Measurements from ENCODE around the gene FA2H. TPM values are rescaled to one million over a fixed set of nuclear protein-coding genes. Genes with fewer than 3 reads are reported as not detected.

The FA2H gene
- total RNA-seq, 1 donor from 2014 or later: 2.5 TPM

DNA sequence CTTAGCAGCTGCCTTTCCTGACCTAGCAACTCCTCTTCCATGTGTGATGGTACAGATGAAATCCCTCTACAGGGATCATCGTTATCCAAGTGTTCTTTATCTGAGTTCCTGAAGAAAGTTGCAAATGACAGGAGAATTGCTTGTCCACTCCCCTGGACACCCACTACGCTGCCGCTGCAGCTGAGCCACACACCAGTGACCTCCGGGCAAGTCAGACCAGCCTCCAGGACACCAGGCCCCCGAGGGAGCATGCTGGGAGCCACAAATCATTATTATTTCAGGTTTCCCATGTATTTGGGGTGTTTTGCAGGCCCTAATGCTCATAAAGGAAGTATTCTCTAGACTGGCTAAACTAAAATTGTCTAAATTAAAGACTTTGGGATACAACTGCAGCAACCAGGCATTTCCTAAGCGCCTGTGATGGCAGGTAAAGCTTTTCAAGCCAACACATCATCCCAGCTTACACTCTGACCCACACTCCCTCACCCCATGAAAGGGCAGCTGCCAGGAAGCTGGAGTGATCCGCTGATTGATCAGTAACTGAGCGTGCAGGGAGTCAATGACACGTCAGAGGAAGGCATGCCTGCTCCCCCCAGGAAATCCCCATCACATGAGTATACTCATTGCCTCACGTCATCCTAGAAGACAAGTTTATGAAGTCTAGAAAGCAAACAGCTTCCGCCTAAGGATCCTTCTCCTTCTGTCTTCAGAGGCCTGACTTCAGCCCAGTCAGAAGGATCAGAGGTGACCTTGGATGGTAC, 14.4 kb downstream of the FA2H start:
- Histone ChIP-seq H3K4me1 (no peaks in the 10 kb centered on the region), H3K36me3 (no peaks in the 10 kb centered on the region), H3K27ac (no peak overlapping the region), H3K27me3 (ENCODE audit: low read depth) (peaks cover 14% of the 10 kb centered on the region), H3K9me3 (no peaks in the 10 kb centered on the region), H3K4me3 (no peak overlapping the region)
- DNase-seq (no peak), ATAC-seq (no peak)
- intact Hi-C loops (cut with DNase I): no loop called here
- TF ChIP-seq CTCF (IDR thresholded peaks at IDR 0.05): no peak

GRCh38 chr16:74759564-74759963, 15.1 kb downstream of the FA2H start:
- intact Hi-C loops (cut with DNase I): no loop called here
- no peak for TF ChIP-seq CTCF (IDR thresholded peaks at IDR 0.05)
- ATAC-seq (no peak), DNase-seq (no peak)
- Histone ChIP-seq H3K27ac (no peak overlapping the region), H3K4me1 (no peaks in the 10 kb centered on the region), H3K4me3 (no peak overlapping the region), H3K27me3 (ENCODE audit: low read depth) (peaks cover 14% of the 10 kb centered on the region), H3K9me3 (no peaks in the 10 kb centered on the region), H3K36me3 (no peaks in the 10 kb centered on the region)

DNA sequence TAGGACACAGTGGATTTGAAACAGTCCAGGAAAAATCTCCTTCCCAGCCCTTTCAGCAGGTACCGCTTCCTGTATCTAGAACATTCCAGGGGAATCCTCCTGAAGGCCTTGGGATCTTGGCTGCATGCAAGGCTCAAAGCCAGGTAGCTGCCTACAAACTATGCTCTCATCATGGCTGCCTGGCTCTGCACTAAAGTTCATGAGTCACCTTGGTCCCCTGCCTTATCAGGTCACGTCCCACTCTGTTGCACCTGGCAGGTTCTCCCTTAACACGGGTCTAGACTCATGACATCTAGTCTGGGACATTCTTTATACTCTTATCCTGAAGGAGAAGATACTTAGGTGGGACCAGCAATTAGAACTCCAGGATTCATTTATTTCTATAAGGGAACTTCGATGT, 15.8 kb downstream of the FA2H start:
- DNase-seq (no peak), ATAC-seq (no peak)
- H3K9me3 ChIP-seq: no peaks in the 10 kb centered on the region
- intact Hi-C loops (cut with DNase I): no loop called here
- no peak for TF ChIP-seq CTCF (IDR thresholded peaks at IDR 0.05)
- no peak overlapping the region for H3K4me3 ChIP-seq
- H3K27me3 ChIP-seq (ENCODE audit: low read depth): peaks cover 14% of the 10 kb centered on the region
- H3K4me1 ChIP-seq: no peaks in the 10 kb centered on the region
- H3K36me3 ChIP-seq: no peaks in the 10 kb centered on the region
- H3K27ac ChIP-seq: no peak overlapping the region

- no peak for TF ChIP-seq CTCF (IDR thresholded peaks at IDR 0.05)
- H3K9me3 ChIP-seq: no peaks in the 10 kb centered on the region
- ATAC-seq (no peak), DNase-seq (no peak)
- H3K4me1 ChIP-seq: no peaks in the 10 kb centered on the region
- H3K27ac ChIP-seq: no peak overlapping the region
- intact Hi-C loops (cut with DNase I): no loop called here
- peaks cover 19% of the 10 kb centered on the region for H3K27me3 ChIP-seq (ENCODE audit: low read depth)
- no peaks in the 10 kb centered on the region for H3K36me3 ChIP-seq
- H3K4me3 ChIP-seq: no peak overlapping the region
Observed at GRCh38 chr16:74757349-74757748, 17.3 kb downstream of the FA2H start.

- intact Hi-C loops (cut with DNase I): no loop called here
- no peak overlapping the region for H3K27ac ChIP-seq
- DNase-seq (no peak), ATAC-seq (no peak)
- H3K4me1 ChIP-seq: no peaks in the 10 kb centered on the region
- no peaks in the 10 kb centered on the region for H3K36me3 ChIP-seq
- TF ChIP-seq CTCF (IDR thresholded peaks at IDR 0.05): no peak
- H3K9me3 ChIP-seq: no peaks in the 10 kb centered on the region
- H3K27me3 ChIP-seq (ENCODE audit: low read depth): peaks cover 21% of the 10 kb centered on the region
- H3K4me3 ChIP-seq: no peak overlapping the region
Observed at GRCh38 chr16:74756203-74756602, 18.4 kb downstream of the FA2H start.

All from lower lobe of right lung (tissue), 2 donors.